ENCODE measurements around the gene MAGEA2B.
"Not testable (repeated sequence)": the region's sequence is repeated elsewhere in the genome, so short reads cannot be mapped to it uniquely, and the experiment has no call there.

MAGEA2B gene

GRCh38 chrX:152759544-152759943 lies 45.1 kb downstream of the MAGEA2B start:
- not testable (repeated sequence) for DNase-seq

GRCh38 chrX:152761582-152761981 lies 47.2 kb downstream of the MAGEA2B start:
- not testable (repeated sequence) for DNase-seq

- DNase-seq, result not testable (repeated sequence)
Observed at GRCh38 chrX:152766562-152766961, 52.1 kb downstream of the MAGEA2B start.

Data from activated CD8-positive, alpha-beta memory T cell treated with anti-CD3 and anti-CD28 coated beads, Interleukin-2, amount 50 U/mL, for 48 hours (primary cell).